ENCODE data around the gene ST8SIA6.
"Not testable (repeated sequence)": the region's sequence is repeated elsewhere in the genome, so short reads cannot be mapped to it uniquely, and the experiment has no call there.

The ST8SIA6 gene

DNA sequence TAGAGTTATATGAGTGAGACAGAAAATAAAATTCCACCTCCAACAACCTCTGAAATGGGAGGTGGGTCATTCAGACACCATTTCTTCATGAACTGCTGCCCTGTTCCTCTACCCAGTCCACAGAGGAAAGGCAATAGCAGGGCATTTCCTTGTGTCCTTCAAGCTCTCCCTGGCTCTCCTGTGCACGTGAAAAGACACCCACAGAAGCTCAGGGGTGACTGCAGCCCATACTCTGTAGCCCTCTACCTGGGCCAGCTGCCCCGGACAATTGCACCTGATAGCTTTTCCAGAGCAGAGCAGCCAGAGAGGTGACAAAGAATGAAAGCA lies 10.0 kb downstream of the ST8SIA6 start:
- no peak for TF ChIP-seq SPI1 (IDR thresholded peaks at IDR 0.05; ENCODE audit: borderline replicate concordance, low read depth)
- H3K27ac ChIP-seq (replicated peaks), result no peak overlapping the region
- H3K4me3 ChIP-seq (replicated peaks; ENCODE audit: insufficient read depth, low read length), result no peak overlapping the region
- H3K27me3 ChIP-seq (ENCODE audit: insufficient read depth, poor library complexity, severe bottlenecking), result no peaks in the 10 kb centered on the region
- DNase-seq (ENCODE audit: low read depth in 1 of 2, low spot score in 1 of 2), result no peak

DNA sequence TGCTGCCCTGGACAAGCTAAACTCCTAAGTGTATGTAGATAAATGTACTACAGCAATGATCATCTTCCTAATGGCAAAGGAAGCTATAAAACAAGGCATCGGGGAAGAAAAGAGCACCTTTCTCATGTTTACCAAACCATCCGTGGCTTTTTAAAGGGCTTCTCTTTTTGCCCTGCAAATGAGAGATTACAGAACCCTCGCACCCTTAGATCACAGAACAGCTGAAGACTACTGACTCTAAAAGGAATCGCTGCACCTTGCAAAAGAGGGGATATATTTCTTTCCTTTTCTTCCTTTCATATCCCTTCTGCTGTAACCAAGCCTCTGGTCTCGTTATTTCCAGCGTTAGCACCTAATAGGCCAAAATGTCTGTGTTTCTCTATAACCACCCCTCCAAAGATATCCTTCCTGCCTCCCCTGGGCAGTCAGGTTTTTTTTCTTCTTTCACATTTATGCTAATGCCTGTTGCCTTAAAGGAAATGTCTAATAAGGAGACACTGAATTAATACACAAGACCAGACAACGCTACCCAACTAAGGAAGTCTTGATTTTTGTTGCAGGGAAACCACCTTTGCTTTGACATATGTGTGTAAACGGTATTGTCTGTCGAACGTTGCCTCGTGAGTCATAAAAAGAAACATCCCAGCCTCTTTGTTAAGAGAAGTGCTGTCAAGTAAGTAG lies 10.5 kb downstream of the ST8SIA6 start:
- no peak for TF ChIP-seq POLR2AphosphoS5 (IDR thresholded peaks at IDR 0.05; ENCODE audit: low read depth)
- TF ChIP-seq, protein P1, sequence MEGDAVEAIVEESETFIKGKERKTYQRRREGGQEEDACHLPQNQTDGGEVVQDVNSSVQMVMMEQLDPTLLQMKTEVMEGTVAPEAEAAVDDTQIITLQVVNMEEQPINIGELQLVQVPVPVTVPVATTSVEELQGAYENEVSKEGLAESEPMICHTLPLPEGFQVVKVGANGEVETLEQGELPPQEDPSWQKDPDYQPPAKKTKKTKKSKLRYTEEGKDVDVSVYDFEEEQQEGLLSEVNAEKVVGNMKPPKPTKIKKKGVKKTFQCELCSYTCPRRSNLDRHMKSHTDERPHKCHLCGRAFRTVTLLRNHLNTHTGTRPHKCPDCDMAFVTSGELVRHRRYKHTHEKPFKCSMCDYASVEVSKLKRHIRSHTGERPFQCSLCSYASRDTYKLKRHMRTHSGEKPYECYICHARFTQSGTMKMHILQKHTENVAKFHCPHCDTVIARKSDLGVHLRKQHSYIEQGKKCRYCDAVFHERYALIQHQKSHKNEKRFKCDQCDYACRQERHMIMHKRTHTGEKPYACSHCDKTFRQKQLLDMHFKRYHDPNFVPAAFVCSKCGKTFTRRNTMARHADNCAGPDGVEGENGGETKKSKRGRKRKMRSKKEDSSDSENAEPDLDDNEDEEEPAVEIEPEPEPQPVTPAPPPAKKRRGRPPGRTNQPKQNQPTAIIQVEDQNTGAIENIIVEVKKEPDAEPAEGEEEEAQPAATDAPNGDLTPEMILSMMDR (IDR thresholded peaks at IDR 0.05; ENCODE audit: insufficient read depth, low read length), result no peak
- no peak for TF ChIP-seq GABPA (IDR thresholded peaks at IDR 0.05; ENCODE audit: low read depth)
- TF ChIP-seq, protein P2, sequence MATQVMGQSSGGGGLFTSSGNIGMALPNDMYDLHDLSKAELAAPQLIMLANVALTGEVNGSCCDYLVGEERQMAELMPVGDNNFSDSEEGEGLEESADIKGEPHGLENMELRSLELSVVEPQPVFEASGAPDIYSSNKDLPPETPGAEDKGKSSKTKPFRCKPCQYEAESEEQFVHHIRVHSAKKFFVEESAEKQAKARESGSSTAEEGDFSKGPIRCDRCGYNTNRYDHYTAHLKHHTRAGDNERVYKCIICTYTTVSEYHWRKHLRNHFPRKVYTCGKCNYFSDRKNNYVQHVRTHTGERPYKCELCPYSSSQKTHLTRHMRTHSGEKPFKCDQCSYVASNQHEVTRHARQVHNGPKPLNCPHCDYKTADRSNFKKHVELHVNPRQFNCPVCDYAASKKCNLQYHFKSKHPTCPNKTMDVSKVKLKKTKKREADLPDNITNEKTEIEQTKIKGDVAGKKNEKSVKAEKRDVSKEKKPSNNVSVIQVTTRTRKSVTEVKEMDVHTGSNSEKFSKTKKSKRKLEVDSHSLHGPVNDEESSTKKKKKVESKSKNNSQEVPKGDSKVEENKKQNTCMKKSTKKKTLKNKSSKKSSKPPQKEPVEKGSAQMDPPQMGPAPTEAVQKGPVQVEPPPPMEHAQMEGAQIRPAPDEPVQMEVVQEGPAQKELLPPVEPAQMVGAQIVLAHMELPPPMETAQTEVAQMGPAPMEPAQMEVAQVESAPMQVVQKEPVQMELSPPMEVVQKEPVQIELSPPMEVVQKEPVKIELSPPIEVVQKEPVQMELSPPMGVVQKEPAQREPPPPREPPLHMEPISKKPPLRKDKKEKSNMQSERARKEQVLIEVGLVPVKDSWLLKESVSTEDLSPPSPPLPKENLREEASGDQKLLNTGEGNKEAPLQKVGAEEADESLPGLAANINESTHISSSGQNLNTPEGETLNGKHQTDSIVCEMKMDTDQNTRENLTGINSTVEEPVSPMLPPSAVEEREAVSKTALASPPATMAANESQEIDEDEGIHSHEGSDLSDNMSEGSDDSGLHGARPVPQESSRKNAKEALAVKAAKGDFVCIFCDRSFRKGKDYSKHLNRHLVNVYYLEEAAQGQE (IDR thresholded peaks at IDR 0.05; ENCODE audit: insufficient replicate concordance, low read depth), result no peak
- TF ChIP-seq SPI1 (IDR thresholded peaks at IDR 0.05; ENCODE audit: borderline replicate concordance, low read depth), result no peak
- DNase-seq (ENCODE audit: low read depth in 1 of 2, low spot score in 1 of 2), result no peak
- H3K27ac ChIP-seq (replicated peaks), result no peak overlapping the region
- H3K27me3 ChIP-seq (ENCODE audit: insufficient read depth, poor library complexity, severe bottlenecking), result no peaks in the 10 kb centered on the region
- H3K4me3 ChIP-seq (replicated peaks; ENCODE audit: insufficient read depth, low read length), result no peak overlapping the region

DNA sequence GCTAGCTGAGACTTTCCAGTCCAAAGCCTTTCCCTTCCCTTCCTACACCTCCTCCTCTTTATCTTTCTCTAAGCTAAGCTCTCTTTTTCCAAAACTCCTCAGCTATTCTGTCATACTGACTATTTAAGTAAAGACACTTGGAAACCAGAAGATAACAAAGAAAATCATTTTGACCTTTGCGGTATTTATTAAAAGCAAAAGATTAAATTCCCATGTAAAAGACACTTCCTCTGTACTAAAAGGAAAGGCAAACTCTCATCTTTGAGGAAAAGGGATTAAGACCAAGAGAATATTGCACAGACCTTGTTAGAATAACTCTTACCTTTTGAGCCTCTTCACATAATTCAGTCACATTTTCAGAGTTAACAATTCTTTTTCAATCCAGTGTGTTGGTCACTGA lies 15.8 kb downstream of the ST8SIA6 start:
- H3K27me3 ChIP-seq (ENCODE audit: insufficient read depth, poor library complexity, severe bottlenecking), result no peaks in the 10 kb centered on the region
- DNase-seq (ENCODE audit: low read depth in 1 of 2, low spot score in 1 of 2), result no peak
- TF ChIP-seq, protein P2 (IDR thresholded peaks at IDR 0.05; ENCODE audit: insufficient replicate concordance, low read depth), result no peak
- no peak for TF ChIP-seq GABPA (IDR thresholded peaks at IDR 0.05; ENCODE audit: low read depth)
- TF ChIP-seq, protein P1 (IDR thresholded peaks at IDR 0.05; ENCODE audit: insufficient read depth, low read length), result no peak
- no peak for TF ChIP-seq SPI1 (IDR thresholded peaks at IDR 0.05; ENCODE audit: borderline replicate concordance, low read depth)
- TF ChIP-seq POLR2AphosphoS5 (IDR thresholded peaks at IDR 0.05; ENCODE audit: low read depth), result no peak
- no peak overlapping the region for H3K4me3 ChIP-seq (replicated peaks; ENCODE audit: insufficient read depth, low read length)
- no peak overlapping the region for H3K27ac ChIP-seq (replicated peaks)

DNA sequence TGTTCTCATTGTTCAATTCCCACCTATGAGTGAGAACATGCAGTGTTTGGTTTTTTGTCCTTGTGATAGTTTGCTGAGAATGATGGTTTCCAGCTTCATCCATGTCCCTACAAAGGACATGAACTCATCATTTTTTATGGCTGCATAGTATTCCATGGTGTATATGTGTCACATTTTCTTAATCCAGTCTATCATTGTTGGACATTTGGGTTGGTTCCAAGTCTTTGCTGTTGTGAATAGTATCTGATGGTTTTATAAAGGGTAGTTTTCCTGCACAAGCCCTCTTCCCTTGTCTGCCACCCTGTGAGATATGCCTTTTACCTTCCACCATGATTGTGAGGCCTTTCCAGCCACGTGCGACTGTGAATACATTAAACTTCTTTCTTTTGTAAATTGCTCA lies 17.8 kb downstream of the ST8SIA6 start:
- DNase-seq (ENCODE audit: low read depth in 1 of 2, low spot score in 1 of 2); H3K27me3 ChIP-seq (ENCODE audit: insufficient read depth, poor library complexity, severe bottlenecking); H3K27ac ChIP-seq (replicated peaks); H3K4me3 ChIP-seq (replicated peaks; ENCODE audit: insufficient read depth, low read length): not testable (repeated sequence)

DNA sequence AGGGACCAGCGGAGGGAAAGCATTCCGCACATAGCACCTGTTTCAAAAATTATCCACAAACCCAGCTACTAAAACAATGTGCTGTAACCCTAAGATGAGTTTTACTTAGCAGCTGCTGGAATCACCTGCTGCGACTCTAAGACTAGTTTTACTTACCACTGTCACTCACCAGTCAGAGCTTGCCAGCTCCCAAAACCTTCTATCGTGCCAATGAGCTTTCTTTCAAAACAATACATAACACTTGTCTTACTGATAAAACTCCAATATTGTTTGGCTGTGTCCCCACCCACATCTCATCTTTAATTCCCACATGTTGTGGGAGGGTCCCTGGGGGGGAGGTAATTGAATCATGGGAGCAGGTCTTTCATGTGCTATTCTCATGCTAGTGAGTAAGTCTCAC lies 18.4 kb downstream of the ST8SIA6 start:
- no peaks in the 10 kb centered on the region for H3K27me3 ChIP-seq (ENCODE audit: insufficient read depth, poor library complexity, severe bottlenecking)
- TF ChIP-seq GABPA (IDR thresholded peaks at IDR 0.05; ENCODE audit: low read depth) (no peak), SPI1 (IDR thresholded peaks at IDR 0.05; ENCODE audit: borderline replicate concordance, low read depth) (no peak), POLR2AphosphoS5 (IDR thresholded peaks at IDR 0.05; ENCODE audit: low read depth) (no peak)
- TF ChIP-seq, protein P2 (IDR thresholded peaks at IDR 0.05; ENCODE audit: insufficient replicate concordance, low read depth), result no peak
- TF ChIP-seq, protein P1 (IDR thresholded peaks at IDR 0.05; ENCODE audit: insufficient read depth, low read length), result no peak
- no peak overlapping the region for H3K4me3 ChIP-seq (replicated peaks; ENCODE audit: insufficient read depth, low read length)

More for the DNA sequence above, 18.4 kb downstream of the ST8SIA6 start:
- no peak overlapping the region for H3K27ac ChIP-seq (replicated peaks)
- no peak for DNase-seq (ENCODE audit: low read depth in 1 of 2, low spot score in 1 of 2)
